ENCODE data around the gene PLS3.
"Not testable (repeated sequence)": the region's sequence is repeated elsewhere in the genome, so short reads cannot be mapped to it uniquely, and the experiment has no call there.

Gene PLS3

DNA sequence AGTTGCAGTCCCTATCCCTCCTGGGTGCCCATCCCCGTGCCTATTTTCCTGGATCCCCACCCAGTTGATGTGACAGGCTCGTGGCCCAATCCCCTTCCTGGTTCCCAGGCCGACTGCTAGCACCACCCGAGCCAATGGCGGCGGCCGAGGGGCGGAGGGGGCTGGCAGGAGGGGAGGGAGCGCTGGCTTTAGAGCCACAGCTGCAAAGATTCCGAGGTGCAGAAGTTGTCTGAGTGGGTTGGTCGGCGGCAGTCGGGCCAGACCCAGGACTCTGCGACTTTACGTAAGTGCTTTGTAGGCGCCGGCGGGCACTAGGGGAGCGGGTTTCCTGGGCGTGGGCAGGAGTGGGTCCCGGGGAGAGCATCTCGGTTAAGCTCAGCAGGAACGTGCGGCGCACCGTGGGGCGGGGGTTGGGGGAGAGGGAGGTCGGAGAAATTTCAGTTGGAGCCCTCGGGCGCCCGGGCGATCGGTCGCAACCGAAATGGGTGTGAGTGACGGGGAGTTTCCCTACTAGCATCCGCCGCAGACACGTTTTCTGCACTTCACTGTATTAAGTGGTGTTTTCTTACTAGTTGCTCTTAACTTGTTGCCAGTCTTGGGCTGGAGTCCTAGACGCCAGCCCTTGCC lies at the start of gene PLS3:
Gene PLS3 (plus strand): TSS at position 197 of the 627 bp plus-strand sequence. CDS start 49,077 bp downstream, outside the sequence.
- no peak within 1 kb of the TSS for H3K27ac Mint-ChIP-seq

DNA sequence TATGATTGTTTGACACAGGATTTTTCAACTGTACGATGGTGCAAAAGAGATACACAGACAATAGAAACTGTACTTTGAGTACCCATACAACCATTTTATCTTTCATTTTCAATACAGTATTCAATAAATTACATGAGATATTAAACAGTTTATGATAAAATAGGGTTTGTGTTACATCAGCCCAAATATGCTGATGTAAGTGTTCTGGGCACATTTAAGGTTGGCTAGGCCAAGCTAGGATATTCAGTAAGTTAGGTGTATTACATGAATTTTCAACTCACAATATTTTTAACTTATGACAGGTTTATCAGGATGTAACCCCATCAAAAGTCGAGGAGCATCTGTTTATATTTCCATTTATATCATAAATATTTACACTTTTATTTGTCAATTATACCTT lies 42.9 kb upstream of the PLS3 start:
- Mint-ChIP-seq H3K4me1 (ENCODE audit: low read depth) (no peaks in the 10 kb centered on the region), H3K27ac (no peak overlapping the region), H3K9me3 (no peaks in the 10 kb centered on the region), H3K4me3 (no peak overlapping the region), H3K27me3 (no peaks in the 10 kb centered on the region), H3K36me3 (ENCODE audit: low read depth) (no peaks in the 10 kb centered on the region)

More for the DNA sequence above, at the start of gene PLS3:
- H3K36me3 Mint-ChIP-seq (ENCODE audit: low read depth): no peaks in the 10 kb centered on the region
- H3K4me1 Mint-ChIP-seq (ENCODE audit: low read depth): no peaks in the 10 kb centered on the region
- H3K9me3 Mint-ChIP-seq: no peaks in the 10 kb centered on the region
- H3K4me3 Mint-ChIP-seq: peak within 1 kb of the TSS; percentile 65
- peaks cover 18% of the 10 kb centered on the region for H3K27me3 Mint-ChIP-seq

DNA sequence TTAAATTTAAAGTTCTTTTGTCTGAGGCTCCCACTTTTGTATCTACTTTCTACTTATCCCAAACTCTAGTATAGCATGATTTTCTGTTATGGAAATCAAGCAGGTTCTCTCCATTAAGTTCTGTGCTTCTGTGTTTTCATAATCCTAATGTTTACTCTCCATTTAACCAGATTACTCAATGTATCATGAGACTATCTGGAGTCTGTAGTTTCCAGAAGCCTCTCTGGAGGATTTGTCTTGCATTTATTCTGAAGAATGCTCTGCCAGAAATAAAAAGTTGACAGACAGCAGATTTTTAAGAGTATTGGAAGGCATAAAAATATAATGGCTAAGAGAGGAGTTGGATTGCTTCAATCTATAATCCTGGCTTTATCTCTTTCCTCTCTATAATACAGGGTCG lies 39.2 kb upstream of the PLS3 start:
- Mint-ChIP-seq H3K4me1 (ENCODE audit: low read depth) (no peaks in the 10 kb centered on the region), H3K4me3 (no peak overlapping the region), H3K36me3 (ENCODE audit: low read depth) (no peaks in the 10 kb centered on the region), H3K9me3 (no peaks in the 10 kb centered on the region), H3K27ac (no peak overlapping the region), H3K27me3 (no peaks in the 10 kb centered on the region)

GRCh38 chrX:115522952-115523351 lies 38.0 kb upstream of the PLS3 start:
- H3K4me3 Mint-ChIP-seq: no peak overlapping the region
- H3K27ac Mint-ChIP-seq: no peak overlapping the region
- H3K9me3 Mint-ChIP-seq: no peaks in the 10 kb centered on the region
- no peaks in the 10 kb centered on the region for H3K27me3 Mint-ChIP-seq
- no peaks in the 10 kb centered on the region for H3K36me3 Mint-ChIP-seq (ENCODE audit: low read depth)
- no peaks in the 10 kb centered on the region for H3K4me1 Mint-ChIP-seq (ENCODE audit: low read depth)

DNA sequence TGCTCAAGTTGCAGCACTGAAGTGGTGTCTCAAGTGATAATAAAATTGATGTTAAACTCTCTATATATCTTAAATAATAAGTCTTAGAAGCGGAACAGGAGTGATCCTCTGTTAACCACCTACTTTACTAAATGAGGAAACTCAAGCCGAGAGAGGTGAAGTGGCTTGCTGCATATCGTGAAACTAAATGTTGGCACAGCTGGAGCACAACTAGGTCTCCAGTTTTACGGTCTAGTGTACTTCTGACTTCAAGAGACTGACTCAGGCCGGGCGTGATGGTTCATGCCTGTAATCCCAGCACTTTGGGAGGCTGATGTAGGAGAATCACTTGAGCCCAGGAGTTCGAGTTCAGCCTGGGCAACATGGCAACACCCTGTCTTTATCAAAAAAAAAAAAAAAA lies 35.5 kb upstream of the PLS3 start:
- Mint-ChIP-seq H3K27ac (no peak overlapping the region), H3K36me3 (ENCODE audit: low read depth) (no peaks in the 10 kb centered on the region), H3K4me1 (ENCODE audit: low read depth) (no peaks in the 10 kb centered on the region), H3K4me3 (no peak overlapping the region), H3K27me3 (no peaks in the 10 kb centered on the region), H3K9me3 (no peaks in the 10 kb centered on the region)

- H3K4me3 Mint-ChIP-seq: no peak overlapping the region
- H3K36me3 Mint-ChIP-seq (ENCODE audit: low read depth): no peaks in the 10 kb centered on the region
- H3K4me1 Mint-ChIP-seq (ENCODE audit: low read depth): no peaks in the 10 kb centered on the region
- H3K27me3 Mint-ChIP-seq: peaks cover 3% of the 10 kb centered on the region
- no peaks in the 10 kb centered on the region for H3K9me3 Mint-ChIP-seq
- no peak overlapping the region for H3K27ac Mint-ChIP-seq
Observed at GRCh38 chrX:115531818-115532403, 29.1 kb upstream of the PLS3 start.

- Mint-ChIP-seq H3K4me1 (ENCODE audit: low read depth) (no peaks in the 10 kb centered on the region), H3K36me3 (ENCODE audit: low read depth) (no peaks in the 10 kb centered on the region), H3K9me3 (no peaks in the 10 kb centered on the region), H3K4me3 (no peak overlapping the region), H3K27ac (no peak overlapping the region), H3K27me3 (peaks cover 3% of the 10 kb centered on the region)
Observed at GRCh38 chrX:115533485-115533884, 27.5 kb upstream of the PLS3 start.

DNA sequence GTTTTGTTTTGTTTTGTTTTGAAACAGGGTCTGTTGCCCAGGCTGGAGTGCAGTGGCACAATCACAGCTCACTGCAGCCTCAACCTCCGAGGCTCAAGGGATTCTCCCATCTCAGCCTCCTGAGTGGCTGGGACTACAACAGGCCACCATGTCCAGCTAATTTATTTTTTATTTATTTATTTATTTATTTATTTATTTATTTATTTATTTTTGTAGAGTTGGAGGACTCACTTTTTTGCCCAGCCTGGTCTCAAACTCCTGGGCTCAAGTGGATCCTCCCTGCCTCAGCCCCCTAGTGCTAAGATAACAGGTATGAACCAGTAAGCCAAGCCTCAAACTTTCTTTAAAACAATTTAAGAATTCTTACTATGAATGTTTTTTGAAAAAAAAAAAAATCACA lies 26.6 kb upstream of the PLS3 start:
- H3K27me3 Mint-ChIP-seq: peaks cover 3% of the 10 kb centered on the region
- H3K36me3 Mint-ChIP-seq (ENCODE audit: low read depth): no peaks in the 10 kb centered on the region
- no peaks in the 10 kb centered on the region for H3K4me1 Mint-ChIP-seq (ENCODE audit: low read depth)
- H3K9me3 Mint-ChIP-seq: no peaks in the 10 kb centered on the region
- no peak overlapping the region for H3K27ac Mint-ChIP-seq
- H3K4me3 Mint-ChIP-seq: no peak overlapping the region

DNA sequence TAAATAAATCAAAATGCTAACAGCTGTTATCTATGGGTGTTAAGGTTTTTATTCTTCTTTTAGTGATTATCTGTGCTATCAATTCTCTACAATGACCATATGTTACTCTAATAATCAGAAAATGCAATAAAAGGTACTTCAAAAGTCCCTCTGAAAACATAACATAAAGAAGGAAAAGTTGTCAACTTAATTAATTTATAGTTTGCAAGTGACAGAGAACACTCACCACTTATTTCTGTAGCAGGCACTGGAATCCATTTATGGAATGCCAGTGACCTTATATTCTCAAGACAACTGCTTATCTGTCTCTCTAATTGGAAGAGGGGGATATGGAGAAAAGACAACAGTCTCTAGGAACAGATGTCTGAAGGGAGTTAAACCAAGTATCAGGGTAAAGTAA lies 25.6 kb upstream of the PLS3 start:
- no peaks in the 10 kb centered on the region for H3K9me3 Mint-ChIP-seq
- H3K36me3 Mint-ChIP-seq (ENCODE audit: low read depth): no peaks in the 10 kb centered on the region
- no peak overlapping the region for H3K27ac Mint-ChIP-seq
- H3K4me3 Mint-ChIP-seq: no peak overlapping the region
- H3K4me1 Mint-ChIP-seq (ENCODE audit: low read depth): no peaks in the 10 kb centered on the region
- peaks cover 3% of the 10 kb centered on the region for H3K27me3 Mint-ChIP-seq

- Mint-ChIP-seq H3K4me3 (no peak overlapping the region), H3K9me3 (no peaks in the 10 kb centered on the region), H3K4me1 (ENCODE audit: low read depth) (no peaks in the 10 kb centered on the region), H3K27me3 (peaks cover 3% of the 10 kb centered on the region), H3K36me3 (ENCODE audit: low read depth) (no peaks in the 10 kb centered on the region), H3K27ac (no peak overlapping the region)
Observed at GRCh38 chrX:115535844-115536243, 25.1 kb upstream of the PLS3 start.

GRCh38 chrX:115539841-115540240 lies 21.1 kb upstream of the PLS3 start:
- Mint-ChIP-seq H3K9me3 (no peaks in the 10 kb centered on the region), H3K4me1 (ENCODE audit: low read depth) (no peaks in the 10 kb centered on the region), H3K4me3 (no peak overlapping the region), H3K36me3 (ENCODE audit: low read depth) (no peaks in the 10 kb centered on the region), H3K27ac (no peak overlapping the region), H3K27me3 (no peaks in the 10 kb centered on the region)

- H3K27me3 Mint-ChIP-seq; H3K36me3 Mint-ChIP-seq (ENCODE audit: low read depth); H3K27ac Mint-ChIP-seq; H3K4me3 Mint-ChIP-seq; H3K4me1 Mint-ChIP-seq (ENCODE audit: low read depth); H3K9me3 Mint-ChIP-seq: not testable (repeated sequence)
Observed at GRCh38 chrX:115541045-115541444, 19.9 kb upstream of the PLS3 start.

DNA sequence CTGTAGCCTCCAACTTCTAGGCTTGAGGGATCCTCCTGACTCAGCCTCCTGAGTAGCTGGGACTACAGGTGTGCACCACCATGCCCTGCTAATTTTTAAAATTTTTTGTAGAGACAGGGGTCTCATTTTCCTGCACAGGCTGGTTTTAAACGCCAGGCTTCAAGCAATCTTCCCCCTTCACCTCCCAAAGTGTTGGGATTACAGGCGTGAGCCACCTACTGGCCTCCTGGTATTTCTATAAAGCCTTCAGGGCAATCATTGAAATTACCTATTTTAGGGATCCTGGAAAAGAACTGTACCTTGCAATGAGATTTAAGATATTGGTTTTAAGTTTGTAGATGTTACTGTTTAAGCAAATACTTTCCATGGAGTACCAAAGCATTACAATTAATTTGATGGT lies 13.5 kb upstream of the PLS3 start:
- no peaks in the 10 kb centered on the region for H3K36me3 Mint-ChIP-seq (ENCODE audit: low read depth)
- no peaks in the 10 kb centered on the region for H3K27me3 Mint-ChIP-seq
- H3K4me1 Mint-ChIP-seq (ENCODE audit: low read depth): no peaks in the 10 kb centered on the region
- H3K27ac Mint-ChIP-seq: no peak overlapping the region
- H3K4me3 Mint-ChIP-seq: no peak overlapping the region
- no peaks in the 10 kb centered on the region for H3K9me3 Mint-ChIP-seq

DNA sequence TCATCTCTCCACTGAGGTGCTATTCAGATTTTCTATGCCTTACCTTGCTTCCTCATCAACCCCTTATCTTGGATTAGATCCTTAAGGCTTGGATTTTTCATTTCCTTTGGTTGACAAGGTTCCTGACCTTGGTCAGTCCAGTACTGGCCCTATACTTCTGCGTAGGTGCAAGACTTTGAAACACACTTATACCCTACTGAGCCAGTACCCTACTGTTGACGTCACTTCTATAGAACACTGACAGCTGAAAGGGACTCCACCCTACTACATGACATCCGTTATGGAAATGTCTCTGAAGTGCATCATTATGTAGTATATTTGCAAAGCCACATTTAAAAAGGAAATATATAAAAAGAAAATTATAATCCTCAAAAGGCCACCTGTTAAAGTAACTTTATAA lies 12.0 kb upstream of the PLS3 start:
- H3K4me3 Mint-ChIP-seq: no peak overlapping the region
- H3K4me1 Mint-ChIP-seq (ENCODE audit: low read depth): no peaks in the 10 kb centered on the region
- H3K9me3 Mint-ChIP-seq: no peaks in the 10 kb centered on the region
- H3K27ac Mint-ChIP-seq: no peak overlapping the region
- no peaks in the 10 kb centered on the region for H3K27me3 Mint-ChIP-seq
- H3K36me3 Mint-ChIP-seq (ENCODE audit: low read depth): no peaks in the 10 kb centered on the region

DNA sequence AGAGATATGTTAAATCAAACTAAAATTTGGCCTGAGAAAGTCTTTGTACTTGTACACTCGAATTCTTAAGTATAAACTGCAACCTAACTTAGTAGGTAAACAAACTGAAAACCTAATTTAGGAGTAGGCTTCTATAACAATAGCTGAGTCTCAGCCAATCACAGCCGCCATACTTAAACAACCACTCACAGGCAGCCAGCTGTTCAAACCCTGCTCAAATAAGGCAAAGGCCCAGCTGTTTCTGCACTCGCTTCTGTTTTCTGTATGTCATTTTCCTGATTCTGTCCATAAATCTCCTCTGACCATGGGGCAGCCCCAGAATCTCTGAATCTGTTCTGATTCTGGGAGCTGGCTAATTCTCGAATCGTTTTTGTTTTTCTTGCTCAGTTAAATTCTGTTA lies 7.8 kb upstream of the PLS3 start:
- H3K36me3 Mint-ChIP-seq (ENCODE audit: low read depth): no peaks in the 10 kb centered on the region
- no peaks in the 10 kb centered on the region for H3K4me1 Mint-ChIP-seq (ENCODE audit: low read depth)
- no peaks in the 10 kb centered on the region for H3K27me3 Mint-ChIP-seq
- H3K9me3 Mint-ChIP-seq: no peaks in the 10 kb centered on the region
- no peak overlapping the region for H3K27ac Mint-ChIP-seq
- H3K4me3 Mint-ChIP-seq: no peak overlapping the region

GRCh38 chrX:115559672-115560071 lies 1.3 kb upstream of the PLS3 start:
- Mint-ChIP-seq H3K36me3 (ENCODE audit: low read depth) (no peaks in the 10 kb centered on the region), H3K9me3 (no peaks in the 10 kb centered on the region), H3K4me1 (ENCODE audit: low read depth) (no peaks in the 10 kb centered on the region), H3K27ac (no peak overlapping the region), H3K27me3 (peaks cover 15% of the 10 kb centered on the region), H3K4me3 (no peak overlapping the region)
